Endothelial cell of umbilical vein (primary cell): ENCODE results near the gene LDLRAD4. TPM values are rescaled to one million over a fixed set of nuclear protein-coding genes. Genes with fewer than 3 reads are reported as not detected.

ENCODE experiments used
- BruUV-seq: library from RNA; stranded (reverse); fragments of 400-500 nt; replicated peaks from 2 replicates; lab custom pipeline; 2021; lab: Mats Ljungman, UMichigan
- CTCF ChIA-PET: fragments of 300-600, 350-600 bp; sonication (Branson Sonifier 250); formaldehyde crosslinking; loops from one replicate; lab custom pipeline; 2021; ENCODE audit warnings: antibody characterized with exemption, inconsistent platforms; lab: Charles Lee
- POLR2A ChIA-PET: fragments of 300-600, 350-600 bp; sonication (Branson Sonifier 250); formaldehyde crosslinking; loops from one replicate; lab custom pipeline; 2021; ENCODE audit warnings: antibody characterized with exemption, inconsistent platforms; lab: Charles Lee
- DNase-seq: peaks from one replicate; pipeline ENCODE4 v3.0.0-alpha.2; 2011; ENCODE audit warnings: low read depth, low spot score
- FAIRE-seq: peaks from 2 replicates; lab custom pipeline; 2011; peaks lifted over from hg19 to GRCh38; lab: Jason Lieb, UNC
- H2AFZ ChIP-seq: 2 replicates; pipeline ENCODE4 v1.6.0; 2012; ENCODE audit warnings: low read depth, low read length, control low read depth, inconsistent platforms
- H3K27ac ChIP-seq: 2 replicates; pipeline ENCODE4 v1.5.1; 2011; ENCODE audit warnings: low read depth, mild to moderate bottlenecking, control low read depth, low read length, moderate library complexity; ENCODE audit not compliant: insufficient read depth
- H3K27me3 ChIP-seq, 2 experiments: 2 replicates each; pipeline versions ENCODE4 v1.6.0 to v1.6.1; 2011; ENCODE audit warnings: low read length in 2 of 2, mixed read lengths in 1 of 2; ENCODE audit not compliant: control insufficient read depth in 2 of 2, insufficient read depth in 2 of 2
- H3K36me3 ChIP-seq, 2 experiments: 2 replicates in 1 of 2; 3 replicates in 1 of 2; pipeline ENCODE4 v1.5.1; 2011; ENCODE audit warnings: low read length in 2 of 2, mild to moderate bottlenecking in 1 of 2, moderate library complexity in 1 of 2; ENCODE audit not compliant: control insufficient read depth in 2 of 2, insufficient read depth in 2 of 2; ENCODE audit errors: extremely low read depth in 1 of 2
- H3K4me1 ChIP-seq: 3 replicates; pipeline ENCODE4 v1.5.1; 2011; ENCODE audit warnings: mild to moderate bottlenecking, low read length; ENCODE audit not compliant: control insufficient read depth, insufficient read depth; ENCODE audit errors: extremely low read depth
- H3K4me2 ChIP-seq: 2 replicates; pipeline ENCODE4 v1.6.1; 2011; ENCODE audit warnings: low read length, control low read depth, mixed read lengths; ENCODE audit not compliant: insufficient read depth
- H3K4me3 ChIP-seq, 3 experiments: fragments of 200-600 bp in 1 of 3; sonication (generic), shearing (Covaris generic) in 1 of 3; replicated peaks in 1 of 3; 2 replicates each; pipeline ENCODE4 v1.5.1; 2011 to 2016; ENCODE audit warnings: control low read depth in 3 of 3, low read length in 3 of 3, mild to moderate bottlenecking in 2 of 3, inconsistent platforms in 1 of 3, low read depth in 1 of 3, moderate library complexity in 1 of 3; ENCODE audit not compliant: insufficient read depth in 1 of 3
- H3K79me2 ChIP-seq: 2 replicates; pipeline ENCODE4 v1.6.0; 2012; ENCODE audit warnings: low read length, inconsistent platforms; ENCODE audit not compliant: control insufficient read depth, insufficient read depth
- H3K9ac ChIP-seq: replicated peaks from 2 replicates; pipeline ENCODE3; 2011; ENCODE audit warnings: low read length, control low read depth; ENCODE audit not compliant: insufficient read depth; ENCODE audit errors: extremely low read depth
- H3K9me1 ChIP-seq: replicated peaks from 3 replicates; pipeline ENCODE4 v1.6.0; 2011; ENCODE audit warnings: mild to moderate bottlenecking, low read length; ENCODE audit not compliant: control insufficient read depth, insufficient read depth; ENCODE audit errors: extremely low read depth
- H3K9me3 ChIP-seq: replicated peaks from 2 replicates; pipeline ENCODE4 v1.5.1; 2012; ENCODE audit warnings: low read length, inconsistent platforms; ENCODE audit not compliant: control insufficient read depth, insufficient read depth
- H4K20me1 ChIP-seq: replicated peaks from 2 replicates; pipeline ENCODE3; 2011; ENCODE audit warnings: mild to moderate bottlenecking, low read length; ENCODE audit not compliant: control insufficient read depth, insufficient read depth; ENCODE audit errors: extremely low read depth
- EZH2 ChIP-seq: IDR thresholded peaks from 2 replicates; pipeline ENCODE4 v1.6.1; 2012; ENCODE audit warnings: borderline replicate concordance, low read depth, mild to moderate bottlenecking, moderate library complexity, low read length, inconsistent platforms; ENCODE audit not compliant: severe bottlenecking
- FOS ChIP-seq: IDR thresholded peaks from 2 replicates; pipeline ENCODE4 v1.6.1; 2011; ENCODE audit warnings: mild to moderate bottlenecking, low read length, moderate library complexity, borderline replicate concordance; ENCODE audit not compliant: insufficient read depth
- GATA2 ChIP-seq: IDR thresholded peaks from 2 replicates; pipeline ENCODE4 v1.7.0; 2011; ENCODE audit warnings: low read depth, mild to moderate bottlenecking, moderate library complexity, mixed read lengths, low read length; ENCODE audit not compliant: insufficient read length, insufficient read depth
- JUN ChIP-seq: IDR thresholded peaks from 2 replicates; pipeline ENCODE4 v1.6.1; 2011; ENCODE audit warnings: borderline replicate concordance, low read depth; ENCODE audit not compliant: insufficient read length, insufficient read depth
- MYC ChIP-seq: IDR thresholded peaks from one replicate; pipeline ENCODE4 v1.6.1; 2011; ENCODE audit warnings: mild to moderate bottlenecking, low read depth, low read length
- POLR2A ChIP-seq: IDR thresholded peaks from 2 replicates; pipeline ENCODE4 v1.6.1; 2012; ENCODE audit warnings: low read depth, mild to moderate bottlenecking, control low read depth, low read length
- POLR2AphosphoS5 ChIP-seq: IDR thresholded peaks from 2 replicates; pipeline ENCODE4 v1.6.1; 2012; ENCODE audit warnings: low read depth, mild to moderate bottlenecking, control low read depth, low read length, moderate library complexity; ENCODE audit not compliant: insufficient read depth
- dilution Hi-C: fragments of 300-500 bp; cut with MboI; formaldehyde crosslinking; loops from one replicate; pipeline ENCODE4 v1.15.0; 2019; ENCODE audit warnings: low sequenced_read_pairs; ENCODE audit not compliant: extremely low pct_ligation_motif_present
- intact Hi-C: fragments of 100-400 bp; cut with micrococcal nuclease; formaldehyde crosslinking; loops from one replicate; pipeline ENCODE4 v1.10.0; 2022
- polyA plus RNA-seq, 4 experiments: library from polyadenylated mRNA; depleted of rRNA in 3 of 4; stranded (reverse) in 3 of 4; unstranded in 1 of 4; fragments of >200 nt; gene quantifications; 2 replicates each; pipeline versions ENCODE4 v1.2.1 to v1.2.3, GENCODE V29; 2011 to 2012; ENCODE audit warnings: missing spikeins in 1 of 4
- total RNA-seq: library from RNA; stranded (reverse); gene quantifications from 2 replicates; pipeline ENCODE4 v1.2.3, GENCODE V29; 2021
- TF ChIP-seq, protein P1 (sequence below), 2 donors: IDR thresholded peaks; 1 replicate in 1 of 2; 2 replicates in 1 of 2; pipeline ENCODE4 v1.5.1; 2011; ENCODE audit warnings: low read length in 2 of 2, mild to moderate bottlenecking in 2 of 2, moderate library complexity in 2 of 2, control low read depth in 1 of 2, inconsistent platforms in 1 of 2, low read depth in 1 of 2; ENCODE audit not compliant: insufficient read depth in 1 of 2; ENCODE audit errors: extremely low read depth in 1 of 2
- TF ChIP-seq, protein P2 (sequence below): IDR thresholded peaks from 2 replicates; pipeline ENCODE4 v1.6.1; 2011; ENCODE audit not compliant: insufficient read depth, insufficient read length

Gene LDLRAD4
- total and polyA plus RNA-seq, 2 donors (not counting 3 experiments of a cell fraction or from before 2014, with no cell fraction given), result 5.2 to 6.5 TPM

DNA sequence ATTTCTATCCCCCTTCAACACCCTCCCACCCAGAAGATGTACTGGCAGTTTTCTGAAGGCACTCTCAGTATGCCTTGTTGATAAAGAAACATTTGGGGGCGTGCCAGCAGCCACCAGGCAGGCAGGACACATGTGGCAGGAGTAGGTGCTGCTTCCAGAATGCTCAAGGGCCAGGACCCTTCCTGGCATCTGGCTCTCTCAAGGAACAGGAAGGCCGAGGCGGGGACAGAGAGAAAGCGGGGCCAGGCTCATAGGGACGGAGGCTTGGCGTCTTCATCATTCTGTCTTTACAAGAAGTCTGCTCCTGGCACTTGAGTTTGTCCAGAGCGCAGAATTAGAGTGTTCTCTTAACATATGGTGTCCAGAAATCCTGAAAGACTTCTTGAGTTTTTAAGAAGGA is 386.2 kb downstream of the LDLRAD4 start:
- POLR2A ChIA-PET, result no interaction called here
- TF ChIP-seq, protein P1, sequence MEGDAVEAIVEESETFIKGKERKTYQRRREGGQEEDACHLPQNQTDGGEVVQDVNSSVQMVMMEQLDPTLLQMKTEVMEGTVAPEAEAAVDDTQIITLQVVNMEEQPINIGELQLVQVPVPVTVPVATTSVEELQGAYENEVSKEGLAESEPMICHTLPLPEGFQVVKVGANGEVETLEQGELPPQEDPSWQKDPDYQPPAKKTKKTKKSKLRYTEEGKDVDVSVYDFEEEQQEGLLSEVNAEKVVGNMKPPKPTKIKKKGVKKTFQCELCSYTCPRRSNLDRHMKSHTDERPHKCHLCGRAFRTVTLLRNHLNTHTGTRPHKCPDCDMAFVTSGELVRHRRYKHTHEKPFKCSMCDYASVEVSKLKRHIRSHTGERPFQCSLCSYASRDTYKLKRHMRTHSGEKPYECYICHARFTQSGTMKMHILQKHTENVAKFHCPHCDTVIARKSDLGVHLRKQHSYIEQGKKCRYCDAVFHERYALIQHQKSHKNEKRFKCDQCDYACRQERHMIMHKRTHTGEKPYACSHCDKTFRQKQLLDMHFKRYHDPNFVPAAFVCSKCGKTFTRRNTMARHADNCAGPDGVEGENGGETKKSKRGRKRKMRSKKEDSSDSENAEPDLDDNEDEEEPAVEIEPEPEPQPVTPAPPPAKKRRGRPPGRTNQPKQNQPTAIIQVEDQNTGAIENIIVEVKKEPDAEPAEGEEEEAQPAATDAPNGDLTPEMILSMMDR (IDR thresholded peaks at IDR 0.05; ENCODE audit: extremely low read depth in 1 of 2, insufficient read depth in 1 of 2, low read depth in 1 of 2, low read length in 2 of 2), result no peak
- no peak for TF ChIP-seq POLR2AphosphoS5
- TF ChIP-seq POLR2A, result no peak
- TF ChIP-seq, protein P2, sequence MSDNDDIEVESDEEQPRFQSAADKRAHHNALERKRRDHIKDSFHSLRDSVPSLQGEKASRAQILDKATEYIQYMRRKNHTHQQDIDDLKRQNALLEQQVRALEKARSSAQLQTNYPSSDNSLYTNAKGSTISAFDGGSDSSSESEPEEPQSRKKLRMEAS, result no peak
- TF ChIP-seq FOS, result no peak
- no peak for TF ChIP-seq JUN
- TF ChIP-seq MYC, result no peak
- TF ChIP-seq GATA2, result no peak
- TF ChIP-seq EZH2, result no peak
- dilution Hi-C loops (no loop called here), intact Hi-C loops (no loop called here)
- Histone ChIP-seq H3K79me2 (no peaks in the 10 kb centered on the region), H3K4me2 (no peak overlapping the region), H3K27me3 (peaks cover 0 to 8% of the 10 kb centered on the region in 2 experiments), H3K9me1 (no peaks in the 10 kb centered on the region), H3K27ac (no peak overlapping the region), H3K9ac (no peak overlapping the region), H2AFZ (no peak overlapping the region), H3K36me3 (no peaks in the 10 kb centered on the region), H3K4me3 (no peak overlapping the region), H4K20me1 (no peaks in the 10 kb centered on the region), H3K4me1 (no peaks in the 10 kb centered on the region), H3K9me3 (no peaks in the 10 kb centered on the region)
- DNase-seq (no peak), FAIRE-seq (no peak)
- CTCF ChIA-PET, result no interaction called here
- BruUV-seq, result no TSS peak
